G401.6 (cell line): ENCODE data around the gene PLCH1.

Experiments used
- FAIRE-seq: peaks from 2 replicates; lab custom pipeline; 2012; peaks lifted over from hg19 to GRCh38; lab: Jason Lieb, UNC

The PLCH1 gene

DNA sequence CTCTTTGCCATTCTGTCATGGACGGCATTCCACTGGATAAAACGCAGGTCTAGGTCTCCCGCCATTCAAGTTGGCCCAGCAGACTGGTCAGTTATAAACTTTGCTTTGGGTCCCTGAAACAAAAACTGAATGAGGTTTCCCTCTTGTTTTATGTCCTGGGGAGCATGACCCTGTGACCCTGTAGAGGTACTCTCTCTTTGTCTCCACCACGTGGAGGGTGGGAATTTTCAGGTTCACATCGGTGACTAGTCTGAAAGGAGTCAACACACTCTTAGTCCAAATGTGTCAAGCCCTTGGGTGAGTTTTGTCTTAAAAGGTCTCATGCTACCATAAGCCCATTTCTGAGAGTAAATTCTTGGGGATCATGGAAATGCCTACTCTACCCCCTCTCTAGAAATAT lies 139.9 kb downstream of the PLCH1 start:
- FAIRE-seq: no peak

- FAIRE-seq: peak; percentile 19
Measured at GRCh38 chr3:155604126-155604525, 140.7 kb downstream of the PLCH1 start.

DNA sequence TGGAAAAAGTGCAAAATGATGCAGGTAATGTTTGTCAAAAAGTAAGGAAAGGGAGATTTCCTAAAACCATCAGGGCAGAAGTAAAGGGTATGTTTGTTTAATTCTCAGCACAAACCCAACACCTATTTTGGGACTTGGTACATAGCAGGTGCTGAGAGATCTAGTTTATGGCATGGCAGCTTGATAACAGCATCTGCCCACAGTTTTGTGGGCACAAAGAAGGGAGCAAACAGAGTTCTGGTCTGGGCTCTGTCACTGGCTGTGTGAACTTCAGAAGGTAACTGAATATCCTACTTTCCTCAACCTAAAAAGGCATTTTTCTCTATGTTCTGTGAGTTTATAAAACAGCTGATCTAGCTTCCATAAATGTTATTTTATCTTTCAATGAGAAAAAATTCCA lies 141.6 kb downstream of the PLCH1 start:
- FAIRE-seq: no peak

GRCh38 chr3:155602307-155602706 lies 142.6 kb downstream of the PLCH1 start:
- FAIRE-seq: no peak

- no peak for FAIRE-seq
Measured at GRCh38 chr3:155598671-155599070, 146.2 kb downstream of the PLCH1 start.

DNA sequence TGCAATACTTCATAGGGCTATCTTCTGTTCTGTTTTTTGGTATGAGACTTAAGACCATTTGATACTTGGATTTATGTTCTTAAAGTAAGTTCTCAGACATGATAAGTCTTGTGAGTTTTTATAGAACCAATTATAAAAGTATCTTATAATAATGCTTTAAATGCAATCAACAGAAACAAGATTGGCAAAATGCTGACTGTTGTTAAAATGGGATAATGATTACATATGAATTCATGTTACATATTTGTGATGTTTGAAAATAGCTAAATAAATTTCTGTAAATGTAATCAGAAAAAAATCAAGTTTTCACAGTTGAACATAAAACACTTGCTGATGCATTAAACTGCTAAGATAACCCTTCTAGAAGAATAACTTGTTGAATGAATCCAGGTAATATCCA lies 148.3 kb downstream of the PLCH1 start:
- FAIRE-seq: no peak

- no peak for FAIRE-seq
Measured at GRCh38 chr3:155595371-155595770, 149.5 kb downstream of the PLCH1 start.

GRCh38 chr3:155594526-155595187 lies 150.2 kb downstream of the PLCH1 start:
- no peak for FAIRE-seq

- FAIRE-seq: no peak
Measured at GRCh38 chr3:155587581-155587980, 157.3 kb downstream of the PLCH1 start.

- FAIRE-seq: no peak
Measured at GRCh38 chr3:155585384-155585783, 159.5 kb downstream of the PLCH1 start.

DNA sequence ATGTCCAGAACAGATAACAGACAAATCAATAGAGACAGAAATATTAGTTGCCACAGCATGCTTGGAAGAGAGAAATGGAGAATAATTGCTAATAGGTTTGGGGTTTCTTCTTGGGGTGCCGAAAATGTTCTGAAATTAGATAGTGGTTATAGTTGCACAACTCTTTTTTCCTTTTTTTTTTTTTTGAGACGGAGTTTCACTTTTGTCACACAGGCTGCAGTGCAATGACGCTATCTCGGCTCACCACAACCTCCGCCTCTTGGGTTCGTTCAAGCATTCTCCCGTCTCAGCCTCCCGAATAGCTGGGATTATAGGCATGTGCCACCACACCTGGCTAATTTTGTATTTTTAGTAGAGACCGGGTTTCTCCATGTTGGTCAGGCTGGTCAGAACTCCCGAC lies 163.3 kb downstream of the PLCH1 start:
- FAIRE-seq: no peak

DNA sequence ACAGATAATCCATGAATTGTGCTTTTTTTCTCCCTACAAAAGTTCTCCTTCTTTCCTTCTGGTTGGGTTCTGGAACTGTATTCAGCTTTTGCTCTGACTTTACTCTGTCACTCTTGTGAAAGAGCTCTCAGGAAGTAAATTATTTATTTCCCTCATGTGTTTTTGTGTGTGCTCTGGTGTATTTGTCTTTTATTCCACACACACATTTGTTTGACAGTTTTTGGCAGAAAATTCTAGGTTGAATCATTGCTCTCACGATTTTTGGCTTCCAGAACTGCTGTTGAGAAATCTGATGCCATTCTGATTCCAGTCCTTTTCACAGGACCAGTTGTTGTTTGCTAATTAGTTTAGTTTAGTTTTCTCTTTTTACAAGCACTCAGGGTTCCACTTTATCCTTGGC lies 172.8 kb downstream of the PLCH1 start:
- FAIRE-seq: no peak

DNA sequence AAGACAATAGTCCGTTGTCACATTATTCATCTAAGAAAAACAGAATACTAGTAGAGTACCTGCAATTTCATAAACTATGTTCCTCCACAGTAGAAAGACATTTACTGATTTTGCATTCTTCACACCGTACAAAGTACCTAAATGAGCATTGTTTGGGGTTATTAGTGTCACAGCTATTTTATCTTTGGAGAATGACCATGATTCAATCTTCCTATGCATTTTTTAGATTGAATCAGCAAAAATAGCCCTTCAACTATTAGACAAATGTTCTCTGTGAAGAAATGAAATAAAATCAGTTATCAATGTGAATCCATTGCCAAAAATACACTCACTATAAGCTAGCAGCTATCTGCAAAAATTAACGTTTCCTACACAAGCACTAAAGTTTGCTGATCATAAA lies 176.6 kb downstream of the PLCH1 start:
- FAIRE-seq: no peak

DNA sequence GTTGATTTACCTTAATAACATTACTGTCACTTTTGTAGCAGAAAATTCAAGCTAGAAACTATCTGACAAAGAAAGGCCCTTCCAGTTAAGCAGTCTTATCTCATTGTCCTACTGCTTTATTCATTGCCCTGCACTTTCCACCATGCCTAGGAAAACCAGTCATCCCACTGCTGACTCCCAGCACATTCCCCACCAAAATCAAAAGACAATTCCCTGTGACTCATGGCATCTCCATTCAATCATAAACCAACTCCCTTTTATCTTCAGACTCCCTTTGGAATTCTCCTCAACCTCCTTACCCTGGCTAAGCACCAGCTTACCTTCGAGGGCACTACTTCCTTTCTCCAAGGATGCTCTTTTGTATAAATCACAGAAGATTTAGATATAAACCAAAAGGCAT lies 184.3 kb downstream of the PLCH1 start:
- FAIRE-seq: no peak

- FAIRE-seq: no peak
Measured at GRCh38 chr3:155560135-155560534, 184.7 kb downstream of the PLCH1 start.

DNA sequence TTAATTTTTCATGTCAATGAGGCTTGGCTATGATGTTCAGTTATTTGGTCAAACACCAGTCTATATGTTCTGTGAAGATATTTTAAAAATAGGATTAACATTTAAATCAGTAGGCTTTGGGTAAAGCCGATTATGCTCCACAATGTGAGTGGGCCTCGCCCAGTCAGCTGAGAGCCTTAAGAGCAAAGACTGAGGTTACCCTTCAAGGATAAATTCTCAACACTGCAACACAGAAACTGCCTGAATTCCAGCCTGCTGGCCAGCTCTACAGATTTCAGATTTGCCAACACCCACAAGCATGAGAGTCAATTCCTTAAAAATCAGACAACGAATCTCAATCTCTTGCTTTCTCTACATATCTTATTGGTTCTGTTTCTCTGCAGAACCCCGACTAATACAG lies 188.3 kb downstream of the PLCH1 start:
- no peak for FAIRE-seq

DNA sequence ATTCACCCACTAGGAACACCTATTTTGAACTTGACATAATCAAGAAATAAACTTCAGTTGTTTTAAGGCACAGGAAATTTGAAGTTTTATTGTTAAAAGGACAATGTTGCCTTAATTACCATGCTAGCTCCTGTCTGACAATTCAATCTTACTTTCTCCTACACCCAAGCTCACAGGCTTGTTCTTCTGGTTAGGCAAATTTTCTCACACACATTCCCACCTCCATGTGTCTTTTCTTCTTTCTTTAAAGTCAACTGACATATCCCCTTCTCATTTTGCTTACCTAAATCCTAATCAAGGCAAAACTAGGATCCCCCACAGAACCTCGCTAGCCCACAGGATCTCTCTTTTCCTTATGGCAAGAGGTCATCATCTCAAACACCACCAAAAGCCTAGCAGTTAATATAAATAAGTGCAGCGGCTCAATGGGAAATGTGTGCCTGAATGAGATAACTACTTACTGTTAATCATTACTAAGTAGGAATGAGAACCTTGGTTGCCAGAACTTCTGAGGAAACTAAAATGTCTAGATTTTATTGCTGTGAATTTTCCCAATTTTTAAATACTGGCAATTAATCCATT lies 189.3 kb downstream of the PLCH1 start:
- no peak for FAIRE-seq

DNA sequence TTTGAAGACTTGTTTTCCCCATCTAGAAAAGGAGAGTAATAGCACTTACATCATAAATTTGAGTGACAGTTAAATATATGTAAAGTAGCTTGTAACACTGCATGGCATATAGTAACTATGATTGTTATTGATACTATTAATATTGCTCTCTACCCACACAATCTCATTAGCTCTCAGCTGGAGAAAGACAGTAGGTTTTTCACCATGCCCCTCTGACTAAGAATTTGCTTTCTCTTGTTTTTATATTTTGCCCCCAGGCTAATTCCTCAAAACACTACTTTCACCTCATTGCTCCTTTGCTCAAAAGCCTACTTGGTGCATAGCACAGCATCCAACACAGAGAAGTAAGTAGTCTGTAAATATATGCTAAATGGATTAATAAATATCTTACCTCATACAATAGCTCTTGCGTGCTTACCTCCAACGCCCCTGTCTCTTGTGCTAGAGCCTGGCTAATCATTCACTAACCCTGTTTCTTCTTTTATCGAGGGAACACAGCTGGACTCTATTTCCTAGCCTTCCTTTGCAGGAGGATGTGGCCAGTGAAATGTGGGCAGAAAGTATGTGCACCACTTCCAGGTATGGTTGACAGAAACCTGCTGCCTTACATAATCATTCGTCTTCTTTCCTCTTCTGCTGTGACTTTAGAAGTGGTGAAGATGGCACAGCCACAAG lies 190.0 kb downstream of the PLCH1 start:
- FAIRE-seq: no peak

DNA sequence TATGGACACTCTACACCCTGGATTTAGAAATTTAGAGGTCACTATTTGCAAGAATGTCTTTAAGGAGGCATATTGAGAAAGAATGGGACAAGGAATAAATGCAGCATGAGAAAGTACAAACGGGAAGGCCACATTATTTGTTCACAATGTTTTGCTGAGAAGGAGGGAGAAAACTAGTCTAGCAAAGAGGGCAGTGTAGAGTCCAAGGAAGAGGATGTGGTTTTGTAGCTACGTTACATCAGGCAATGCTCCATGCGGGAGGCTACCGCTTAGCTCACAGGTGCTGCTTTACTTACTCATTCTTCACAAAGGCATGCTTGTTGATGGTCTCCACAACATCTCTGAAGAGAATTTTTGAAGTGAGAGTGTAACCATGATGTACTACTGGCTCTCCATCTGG lies 191.1 kb downstream of the PLCH1 start:
- FAIRE-seq: no peak

GRCh38 chr3:155553326-155553725 lies 191.5 kb downstream of the PLCH1 start:
- no peak for FAIRE-seq

DNA sequence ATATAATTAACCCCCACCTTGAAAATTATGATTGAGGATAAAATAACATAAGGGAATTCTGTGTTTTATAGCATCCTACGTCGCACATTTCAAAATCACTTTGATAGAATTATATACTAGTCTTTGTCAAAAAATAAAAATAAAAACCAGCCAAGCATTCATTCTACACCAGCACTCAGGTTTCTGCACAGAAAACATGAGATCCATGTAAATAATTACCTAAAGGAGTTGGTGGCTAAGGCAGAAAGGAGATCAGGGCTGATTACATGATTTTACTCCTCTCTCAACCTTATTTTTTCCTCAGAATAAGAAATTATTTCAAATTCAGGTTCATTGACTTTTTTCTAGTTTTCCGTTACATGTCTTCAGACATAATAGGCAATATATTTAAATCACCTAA lies 194.5 kb downstream of the PLCH1 start:
- no peak for FAIRE-seq

GRCh38 chr3:155549087-155549486 lies 195.8 kb downstream of the PLCH1 start:
- no peak for FAIRE-seq

- FAIRE-seq: no peak
Measured at GRCh38 chr3:155548195-155548594, 196.7 kb downstream of the PLCH1 start.

GRCh38 chr3:155535098-155535497 lies 209.8 kb downstream of the PLCH1 start:
- FAIRE-seq: no peak
